Activated CD4-positive, alpha-beta memory T cell treated with anti-CD3 and anti-CD28 coated beads for 36 hours (primary cell): ENCODE measurements around the gene TMED4. TPM values are rescaled to one million over a fixed set of nuclear protein-coding genes. Genes with fewer than 3 reads are reported as not detected.

ENCODE experiments used
- CTCF ChIA-PET: fragments of 350-600 bp; sonication (Branson Sonifier 250); formaldehyde crosslinking; loops from one replicate; lab custom pipeline; 2021; ENCODE audit warnings: antibody characterized with exemption, inconsistent platforms; lab: Charles Lee
- POLR2A ChIA-PET: fragments of 350-600 bp; sonication (Branson Sonifier 250); formaldehyde crosslinking; loops from one replicate; lab custom pipeline; 2021; ENCODE audit warnings: antibody characterized with exemption; lab: Charles Lee
- DNase-seq: peaks from one replicate; pipeline ENCODE4 v3.0.0-alpha.2; 2020
- H3K27ac Mint-ChIP-seq: one replicate; pipeline ENCODE4 v1.8.0; 2021; ENCODE audit warnings: mixed read lengths
- H3K27me3 Mint-ChIP-seq: one replicate; pipeline ENCODE4 v1.8.0; 2021; ENCODE audit warnings: mixed read lengths
- H3K36me3 Mint-ChIP-seq: one replicate; pipeline ENCODE4 v1.8.0; 2021; ENCODE audit warnings: mixed read lengths
- H3K4me1 Mint-ChIP-seq: one replicate; pipeline ENCODE4 v1.8.0; 2021; ENCODE audit warnings: low read depth, mixed read lengths
- H3K4me3 Mint-ChIP-seq: one replicate; pipeline ENCODE4 v1.8.0; 2021; ENCODE audit warnings: mild to moderate bottlenecking, mixed read lengths
- H3K9me3 Mint-ChIP-seq: one replicate; pipeline ENCODE4 v1.8.0; 2021; ENCODE audit warnings: mixed read lengths
- intact Hi-C: fragments of 100-400 bp; cut with micrococcal nuclease; formaldehyde crosslinking; loops from one replicate; pipeline ENCODE4 v1.15.1; 2023
- total RNA-seq, 2 experiments: library from RNA; stranded (reverse); gene quantifications; one replicate each; pipeline ENCODE4 v1.2.3, GENCODE V29; 2021

Gene TMED4
- total RNA-seq, 2 experiments from 2014 or later: 74.8 to 79.1 TPM

DNA sequence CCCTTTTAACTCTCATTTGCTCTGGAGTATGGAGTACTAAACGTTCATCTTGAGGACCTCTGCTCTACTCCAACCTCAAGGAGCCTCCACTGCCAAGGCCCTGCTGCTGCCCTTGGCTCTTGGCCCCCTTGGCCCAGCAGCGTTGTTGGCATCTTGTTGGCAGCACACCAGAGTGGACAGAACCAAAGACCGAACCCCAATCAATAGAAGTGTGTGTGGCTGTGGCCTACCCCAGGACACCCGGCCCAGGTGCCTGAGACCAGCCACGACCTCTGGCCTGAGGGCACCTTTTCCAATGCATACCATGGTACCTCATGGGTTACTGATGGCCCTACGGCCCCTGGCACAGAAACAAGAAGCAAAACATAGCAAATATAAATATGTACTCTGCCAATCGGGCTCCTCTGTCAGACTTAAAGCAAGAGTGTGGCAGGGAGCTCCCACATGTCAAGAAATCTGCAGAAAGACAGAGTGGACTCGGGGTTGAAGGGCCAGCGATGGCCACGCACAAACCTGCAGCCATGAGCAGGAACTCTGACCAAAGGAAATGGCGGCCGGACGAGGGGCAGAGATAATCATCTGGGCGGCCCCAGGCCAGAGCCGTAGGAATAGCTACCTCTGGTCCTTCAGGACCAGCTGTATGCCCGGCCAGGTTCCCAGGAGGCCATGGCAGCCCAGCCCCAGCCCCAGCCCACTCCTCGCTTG is 43.8 kb downstream of the TMED4 start:
- ChIA-PET POLR2A (no interaction called here), CTCF (interaction anchor here (0.9 kb wide), 1 partner anchor 23 kb away, joined by 3 read pairs; no protein-coding TSS in a partner anchor)
- no peaks in the 10 kb centered on the region for H3K36me3 Mint-ChIP-seq
- DNase-seq: no peak
- no peaks in the 10 kb centered on the region for H3K9me3 Mint-ChIP-seq
- H3K27me3 Mint-ChIP-seq: no peaks in the 10 kb centered on the region
- H3K4me3 Mint-ChIP-seq: no peak overlapping the region
- intact Hi-C loops: no loop called here
- no peaks in the 10 kb centered on the region for H3K4me1 Mint-ChIP-seq
- no peak overlapping the region for H3K27ac Mint-ChIP-seq

DNA sequence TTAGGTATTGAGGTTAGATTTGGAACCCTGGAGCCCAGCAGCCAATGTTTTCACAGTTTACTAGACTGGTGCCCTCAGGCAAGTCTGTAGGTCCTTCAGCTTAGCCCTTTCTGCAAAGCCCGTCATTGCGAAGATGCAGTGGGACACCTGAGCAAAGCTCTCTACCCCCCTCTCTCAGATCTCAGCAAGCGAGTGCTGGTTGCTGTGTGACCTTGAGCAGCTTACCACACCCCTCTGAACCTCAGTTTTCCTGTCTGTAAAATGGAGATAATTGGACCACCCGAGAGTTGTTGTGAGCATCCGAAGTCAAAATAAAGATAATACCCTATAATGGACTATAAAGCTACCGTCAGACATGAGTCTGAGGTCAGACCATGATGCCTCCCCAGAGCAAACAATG is 44.6 kb downstream of the TMED4 start:
- Mint-ChIP-seq H3K27ac (no peak overlapping the region), H3K27me3 (no peaks in the 10 kb centered on the region), H3K36me3 (no peaks in the 10 kb centered on the region), H3K4me3 (no peak overlapping the region), H3K4me1 (no peaks in the 10 kb centered on the region), H3K9me3 (no peaks in the 10 kb centered on the region)
- intact Hi-C loops: no loop called here
- CTCF ChIA-PET: interaction anchor here (0.9 kb wide), 1 partner anchor 22 kb away, joined by 3 read pairs; no protein-coding TSS in a partner anchor
- POLR2A ChIA-PET: no interaction called here
- no peak for DNase-seq

DNA sequence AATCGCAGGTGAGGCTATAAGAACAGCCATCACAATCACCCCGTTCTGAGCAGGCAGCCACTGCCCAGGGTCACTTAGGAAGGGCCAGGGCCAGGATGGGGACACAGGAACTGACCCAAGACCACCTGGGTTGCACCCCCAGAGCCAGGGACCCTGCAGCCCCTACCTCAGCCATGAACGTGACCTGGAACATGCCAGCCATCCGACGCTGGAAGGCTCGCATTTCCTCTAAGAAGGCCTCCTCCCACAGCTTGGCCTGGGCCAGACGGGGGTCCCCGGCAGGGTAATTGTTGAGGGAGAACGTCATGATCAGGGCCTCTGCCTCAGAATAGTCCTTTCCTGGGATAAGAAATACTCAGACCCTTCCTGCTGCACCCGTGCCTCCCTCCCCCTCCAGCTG is 45.9 kb downstream of the TMED4 start:
- DNase-seq: no peak
- H3K4me1 Mint-ChIP-seq: no peaks in the 10 kb centered on the region
- no peaks in the 10 kb centered on the region for H3K27me3 Mint-ChIP-seq
- ChIA-PET CTCF (interaction anchor here (2.2 kb wide), 1 partner anchor 16 kb away, joined by 8 read pairs; no protein-coding TSS in a partner anchor), POLR2A (interaction anchor here (0.5 kb wide), 1 partner anchor 132 kb away, joined by 4 read pairs; no protein-coding TSS in a partner anchor)
- H3K27ac Mint-ChIP-seq: no peak overlapping the region
- H3K4me3 Mint-ChIP-seq: no peak overlapping the region
- H3K9me3 Mint-ChIP-seq: no peaks in the 10 kb centered on the region
- H3K36me3 Mint-ChIP-seq: no peaks in the 10 kb centered on the region
- intact Hi-C loops: no loop called here

DNA sequence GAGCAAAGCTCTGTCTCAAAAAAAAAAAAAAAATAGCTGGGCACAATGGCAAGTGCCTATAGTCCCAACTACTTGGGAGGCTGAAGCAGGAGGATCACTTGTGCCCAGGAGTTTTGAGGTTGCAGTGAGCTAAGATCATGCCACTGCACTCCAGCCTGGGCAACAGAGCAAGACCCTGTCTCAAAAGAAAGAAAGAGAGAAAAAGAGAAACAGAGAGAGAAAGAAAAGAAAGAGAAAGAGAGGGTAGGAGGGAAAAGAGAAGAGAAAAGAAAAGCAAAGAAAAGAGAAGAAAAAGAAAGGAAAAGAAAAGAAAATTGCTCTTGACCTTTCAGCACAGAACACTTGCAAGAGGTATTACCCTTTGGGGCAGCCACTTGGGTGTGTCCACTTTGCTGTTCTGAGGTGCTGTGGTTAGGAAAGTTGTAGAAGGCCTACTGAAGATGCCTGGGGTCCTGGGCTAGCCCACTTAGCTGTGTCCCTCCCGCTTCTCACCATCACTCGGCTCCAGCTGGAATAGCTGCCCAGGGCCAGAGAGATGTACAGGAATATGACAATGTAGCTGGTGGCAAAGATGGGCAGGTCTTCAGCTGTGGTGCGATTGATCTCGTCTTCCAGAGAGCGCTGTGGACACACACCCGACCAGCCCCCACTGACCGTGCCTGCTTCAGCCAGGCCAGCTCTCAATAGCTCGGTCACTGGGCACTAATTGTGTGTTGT is 46.5 kb downstream of the TMED4 start:
- no peak for DNase-seq
- Mint-ChIP-seq H3K27ac (no peak overlapping the region), H3K36me3 (no peaks in the 10 kb centered on the region), H3K27me3 (no peaks in the 10 kb centered on the region), H3K9me3 (no peaks in the 10 kb centered on the region), H3K4me1 (no peaks in the 10 kb centered on the region), H3K4me3 (no peak overlapping the region)
- POLR2A ChIA-PET: interaction anchor here (0.7 to 1.5 kb wide), 2 partner anchors 30 to 44 kb away, joined by 3 to 4 read pairs; no protein-coding TSS in a partner anchor
- intact Hi-C loops: no loop called here
- CTCF ChIA-PET: interaction anchor here (0.7 to 2.2 kb wide), 12 partner anchors 11 to 366 kb away, joined by 3 to 14 read pairs (median 4); partner anchors contain the start of gene NUDCD3

DNA sequence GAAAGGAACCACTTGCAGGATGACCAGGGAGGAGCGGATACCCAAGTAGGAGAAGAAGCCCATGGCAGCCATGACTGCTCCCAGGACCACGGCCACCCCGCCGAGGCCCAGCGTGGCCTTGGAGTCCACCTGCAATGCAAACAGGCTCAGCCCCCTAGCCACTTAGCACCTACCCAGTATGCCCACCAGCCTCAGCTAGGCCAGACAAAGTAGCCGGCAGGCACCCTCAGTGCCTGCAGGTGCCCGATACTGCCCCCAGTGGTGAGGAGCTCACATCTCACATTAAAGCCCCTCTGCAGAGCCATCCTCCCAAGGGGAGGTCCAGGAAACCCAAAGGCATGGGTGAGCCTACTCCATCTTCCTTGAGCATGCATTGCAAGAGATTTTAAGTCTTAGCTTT is 47.5 kb downstream of the TMED4 start:
- H3K4me1 Mint-ChIP-seq: no peaks in the 10 kb centered on the region

DNA sequence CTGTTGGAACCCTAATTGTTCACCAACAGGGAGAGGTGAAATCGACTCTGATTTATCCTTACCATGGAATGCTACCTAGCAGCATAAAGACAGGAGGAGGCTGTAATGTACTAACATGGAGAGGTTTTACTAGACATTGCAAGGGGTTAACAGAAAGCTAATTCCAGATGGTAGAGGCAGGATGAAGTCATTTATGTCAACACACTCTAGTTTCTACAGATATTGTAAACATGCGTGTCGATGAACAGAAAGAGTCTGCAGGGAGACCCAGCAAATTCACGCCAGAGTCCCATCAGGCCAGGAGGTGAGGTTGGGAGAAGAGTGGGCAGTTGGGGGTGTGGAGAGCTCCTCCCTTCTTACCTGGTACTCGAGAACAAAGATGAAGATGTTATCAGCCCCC is 47.9 kb downstream of the TMED4 start:
- DNase-seq: no peak
- intact Hi-C loops: no loop called here
- ChIA-PET CTCF (interaction anchor here (0.6 to 2.2 kb wide), 22 partner anchors 9 to 549 kb away, joined by 3 to 14 read pairs (median 4); partner anchors contain the start of gene NUDCD3), POLR2A (interaction anchor here (1.5 kb wide), 1 partner anchor 31 kb away, joined by 4 read pairs; no protein-coding TSS in a partner anchor)
- no peak overlapping the region for H3K27ac Mint-ChIP-seq
- H3K9me3 Mint-ChIP-seq: peaks cover under 1% of the 10 kb centered on the region
- H3K27me3 Mint-ChIP-seq: no peaks in the 10 kb centered on the region
- H3K36me3 Mint-ChIP-seq: no peaks in the 10 kb centered on the region
- H3K4me3 Mint-ChIP-seq: no peak overlapping the region
- no peaks in the 10 kb centered on the region for H3K4me1 Mint-ChIP-seq

More for the DNA sequence above, 47.5 kb downstream of the TMED4 start:
- Mint-ChIP-seq H3K27me3 (no peaks in the 10 kb centered on the region), H3K9me3 (no peaks in the 10 kb centered on the region), H3K27ac (no peak overlapping the region), H3K4me3 (no peak overlapping the region), H3K36me3 (no peaks in the 10 kb centered on the region)
- ChIA-PET CTCF (interaction anchor here (0.6 to 2.2 kb wide), 27 partner anchors 8 to 550 kb away, joined by 3 to 14 read pairs (median 4); partner anchors contain the start of gene NUDCD3), POLR2A (interaction anchor here (0.7 to 1.5 kb wide), 2 partner anchors 31 to 43 kb away, joined by 3 to 4 read pairs; no protein-coding TSS in a partner anchor)
- intact Hi-C loops: no loop called here
- peak; percentile 59 for DNase-seq

DNA sequence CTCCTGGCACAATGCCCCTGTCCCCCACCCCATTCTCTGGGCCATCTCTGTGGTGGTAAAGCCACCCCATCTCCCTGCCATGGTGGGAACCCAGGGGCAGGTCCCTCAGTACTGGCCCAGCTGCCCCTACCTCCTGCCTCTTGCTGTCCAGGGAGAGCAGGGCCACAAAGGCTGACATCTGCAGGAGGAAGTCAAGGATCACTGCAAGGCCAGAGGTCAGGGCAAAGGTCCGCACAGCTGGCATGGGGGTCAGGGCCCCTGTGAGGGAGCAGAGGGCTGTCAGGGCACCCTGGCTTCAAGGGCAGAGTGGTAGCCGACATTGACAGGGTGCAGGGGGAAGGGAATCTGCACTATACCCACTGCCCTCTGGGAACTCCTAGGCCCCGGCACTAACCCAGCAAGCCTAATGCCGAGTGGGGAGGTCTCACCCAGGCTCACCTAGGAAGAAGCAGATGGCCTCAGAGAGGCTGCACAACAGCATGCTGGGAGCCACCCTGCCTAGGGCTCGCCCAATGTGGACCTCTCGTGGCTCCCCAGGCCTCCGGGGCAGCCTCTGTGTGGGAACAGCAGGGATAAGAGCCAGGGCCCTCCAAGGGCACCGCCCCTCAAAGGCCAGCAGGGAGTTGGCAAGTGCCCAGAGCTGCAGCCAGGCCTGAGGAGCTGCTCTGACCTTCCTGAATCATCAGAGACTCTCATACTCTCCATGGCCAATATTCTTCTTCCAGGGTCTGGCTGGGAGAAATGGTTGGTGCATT is 48.6 kb downstream of the TMED4 start:
- ChIA-PET POLR2A (no interaction called here), CTCF (interaction anchor here (1.3 to 2.2 kb wide), 7 partner anchors 9 to 445 kb away, joined by 3 to 14 read pairs (median 5); partner anchors contain the start of gene NUDCD3)
- intact Hi-C loops: no loop called here
- H3K27me3 Mint-ChIP-seq: no peaks in the 10 kb centered on the region
- no peak for DNase-seq
- no peak overlapping the region for H3K4me3 Mint-ChIP-seq
- no peak overlapping the region for H3K27ac Mint-ChIP-seq
- no peaks in the 10 kb centered on the region for H3K36me3 Mint-ChIP-seq
- H3K4me1 Mint-ChIP-seq: no peaks in the 10 kb centered on the region
- peaks cover 2% of the 10 kb centered on the region for H3K9me3 Mint-ChIP-seq

DNA sequence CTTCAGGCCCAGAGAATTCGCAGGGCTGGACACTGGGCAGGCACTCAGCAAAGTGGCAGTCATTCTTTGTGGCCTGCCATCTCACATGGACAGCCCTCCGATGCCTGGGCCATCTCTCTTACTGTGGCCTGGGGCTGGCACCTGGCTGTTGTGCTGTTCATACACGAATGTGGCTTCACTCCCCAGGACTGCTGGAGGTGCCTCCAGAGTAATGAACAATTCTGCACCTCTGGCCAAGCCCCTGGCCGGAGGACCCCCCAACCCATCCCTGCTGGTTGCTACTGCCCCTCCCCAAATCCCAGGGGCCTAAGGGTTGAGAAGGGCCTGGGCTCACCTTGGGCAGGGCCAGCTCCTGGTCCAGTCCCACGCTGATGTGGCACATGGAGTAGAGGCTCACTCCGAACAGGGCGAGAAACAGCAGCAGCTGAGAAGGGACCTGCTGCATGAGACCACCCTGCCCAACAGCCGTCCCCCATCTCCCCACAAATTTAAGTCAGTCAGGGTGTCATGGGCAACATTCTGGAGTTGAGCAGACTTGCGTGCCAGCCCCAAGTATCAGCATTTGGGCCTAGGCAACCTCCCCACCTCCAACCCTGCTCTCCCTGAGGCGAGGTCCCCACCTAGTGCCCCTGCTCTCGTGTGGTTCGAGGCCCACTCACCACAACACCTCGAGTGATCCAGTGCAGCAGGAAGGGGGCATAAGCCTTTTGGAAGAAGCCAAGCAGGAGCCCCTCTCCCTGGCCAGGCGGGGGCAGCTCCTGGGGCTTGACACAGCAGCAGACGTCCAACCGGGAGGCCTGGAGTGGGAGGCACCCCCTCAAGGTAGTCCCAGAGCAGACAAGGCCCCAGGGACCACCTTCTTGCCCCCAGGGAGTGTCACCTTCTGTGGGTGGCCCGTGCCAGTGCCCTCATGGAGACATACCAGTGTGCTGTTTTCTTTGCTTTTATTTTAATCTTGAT is 50.3 kb downstream of the TMED4 start:
- no peaks in the 10 kb centered on the region for H3K27me3 Mint-ChIP-seq
- CTCF ChIA-PET: no interaction called here
- no peaks in the 10 kb centered on the region for H3K36me3 Mint-ChIP-seq
- POLR2A ChIA-PET: no interaction called here
- no peak overlapping the region for H3K27ac Mint-ChIP-seq
- peaks cover 4% of the 10 kb centered on the region for H3K9me3 Mint-ChIP-seq
- intact Hi-C loops: no loop called here
- no peak overlapping the region for H3K4me3 Mint-ChIP-seq
- H3K4me1 Mint-ChIP-seq: no peaks in the 10 kb centered on the region
- no peak for DNase-seq

DNA sequence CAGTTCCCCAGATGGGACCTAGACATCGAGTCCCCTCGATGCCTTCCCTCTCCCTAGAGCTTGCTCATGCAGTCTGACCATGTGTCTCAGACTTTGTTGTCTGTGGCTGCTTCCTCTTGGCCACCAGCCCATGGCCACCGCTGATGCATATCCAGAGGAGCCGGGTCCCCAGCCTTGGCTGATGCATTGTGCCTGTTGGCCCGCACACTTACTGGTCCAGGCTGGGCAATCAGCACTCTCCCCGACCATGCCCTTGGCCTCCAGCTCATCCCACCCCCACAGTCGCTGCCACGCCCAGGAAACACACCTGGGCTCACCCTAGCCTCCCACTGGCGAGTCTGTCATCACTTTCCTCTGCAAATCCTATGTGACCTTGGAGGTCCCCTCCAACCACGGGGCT is 51.0 kb downstream of the TMED4 start:
- no peak overlapping the region for H3K27ac Mint-ChIP-seq
- no peak for DNase-seq
- H3K36me3 Mint-ChIP-seq: peaks cover under 1% of the 10 kb centered on the region
- intact Hi-C loops: no loop called here
- no peaks in the 10 kb centered on the region for H3K4me1 Mint-ChIP-seq
- H3K27me3 Mint-ChIP-seq: no peaks in the 10 kb centered on the region
- ChIA-PET CTCF (no interaction called here), POLR2A (no interaction called here)
- H3K4me3 Mint-ChIP-seq: no peak overlapping the region
- peaks cover 6% of the 10 kb centered on the region for H3K9me3 Mint-ChIP-seq
